BLaER1 treated with 17β-estradiol and CSF1 and Interleukin-3, amounts not matched to agents 10 nM and 100 nM (cell line): ENCODE results near the gene TRIM37.

Experiments used
- H3K27ac ChIP-seq, 11 experiments: shearing (Covaris generic); formaldehyde crosslinking; 2 replicates each; pipeline ENCODE4 v1.8.1; 2022
- H3K27me3 ChIP-seq, 11 experiments: shearing (Covaris generic); formaldehyde crosslinking; 2 replicates each; pipeline ENCODE4 v1.8.1; 2022
- H3K36me3 ChIP-seq, 11 experiments: shearing (Covaris generic); formaldehyde crosslinking; 2 replicates each; pipeline ENCODE4 v1.8.1; 2022
- H3K4me1 ChIP-seq, 10 experiments: shearing (Covaris generic); formaldehyde crosslinking; 2 replicates each; pipeline ENCODE4 v1.8.1; 2022
- H3K4me2 ChIP-seq, 11 experiments: shearing (Covaris generic); formaldehyde crosslinking; 2 replicates each; pipeline ENCODE4 v1.8.1; 2022
- H3K4me3 ChIP-seq, 10 experiments: shearing (Covaris generic); formaldehyde crosslinking; 2 replicates each; pipeline ENCODE4 v1.8.1; 2022
- H3K9ac ChIP-seq, 11 experiments: shearing (Covaris generic); formaldehyde crosslinking; 2 replicates each; pipeline ENCODE4 v1.8.1; 2022
- H3K9me3 ChIP-seq, 11 experiments: shearing (Covaris generic); formaldehyde crosslinking; replicated peaks in 1 of 11; 2 replicates each; pipeline ENCODE4 v1.8.1; 2022
- H4K20me1 ChIP-seq, 11 experiments: shearing (Covaris generic); formaldehyde crosslinking; 2 replicates each; pipeline ENCODE4 v1.8.1; 2022
- Cebpa-rat ChIP-seq, 11 experiments: shearing (Covaris generic); IDR thresholded peaks; 2 replicates each; pipeline ENCODE4 v1.8.1; 2022

TRIM37 gene

GRCh38 chr17:59010026-59010425 lies 96.7 kb downstream of the TRIM37 start:
- H3K36me3 ChIP-seq = peaks cover 28 to 91% (median 70%) of the 10 kb centered on the region in 11 experiments
- H3K4me2 ChIP-seq = no peak overlapping the region

GRCh38 chr17:59008737-59009136 lies 97.9 kb downstream of the TRIM37 start:
- no peaks in the 10 kb centered on the region for H4K20me1 ChIP-seq
- H3K4me3 ChIP-seq = no peak overlapping the region
- H3K27me3 ChIP-seq = no peaks in the 10 kb centered on the region
- H3K9ac ChIP-seq = no peak overlapping the region
- peaks cover 2 to 10% (median 5%) of the 10 kb centered on the region in 10 experiments; a peak in 15 of 20 replicates for H3K4me1 ChIP-seq
- no peak overlapping the region for H3K4me2 ChIP-seq
- peaks cover 28 to 79% (median 59%) of the 10 kb centered on the region in 11 experiments for H3K36me3 ChIP-seq
- TF ChIP-seq Cebpa-rat (IDR thresholded peaks at IDR 0.05) = no peak
- H3K27ac ChIP-seq = no peak overlapping the region
- H3K9me3 ChIP-seq = no peaks in the 10 kb centered on the region

More at GRCh38 chr17:59010026-59010425, 96.7 kb downstream of the TRIM37 start:
- Histone ChIP-seq H4K20me1 (no peaks in the 10 kb centered on the region), H3K27ac (no peak overlapping the region), H3K27me3 (no peaks in the 10 kb centered on the region), H3K4me3 (no peak overlapping the region), H3K4me1 (peaks cover 0 to 7% (median 0%) of the 10 kb centered on the region in 10 experiments; a peak in 5 of 20 replicates), H3K9me3 (no peaks in the 10 kb centered on the region), H3K9ac (no peak overlapping the region)
- TF ChIP-seq Cebpa-rat (IDR thresholded peaks at IDR 0.05) = no peak

GRCh38 chr17:59007995-59008394 lies 98.7 kb downstream of the TRIM37 start:
- Histone ChIP-seq H3K27me3 (no peaks in the 10 kb centered on the region), H3K9ac (peak overlapping the region in 1 of 11 experiments; percentile 21; a peak in 1 of 22 replicates), H3K4me2 (no peak overlapping the region), H3K4me3 (no peak overlapping the region), H4K20me1 (no peaks in the 10 kb centered on the region), H3K4me1 (peaks cover 7 to 18% (median 10%) of the 10 kb centered on the region in 10 experiments), H3K9me3 (no peaks in the 10 kb centered on the region), H3K27ac (no peak overlapping the region), H3K36me3 (peaks cover 28 to 71% (median 52%) of the 10 kb centered on the region in 11 experiments)
- TF ChIP-seq Cebpa-rat (IDR thresholded peaks at IDR 0.05) = no peak

- no peak overlapping the region for H3K4me3 ChIP-seq
- no peak for TF ChIP-seq Cebpa-rat (IDR thresholded peaks at IDR 0.05)
- H3K4me2 ChIP-seq = peak overlapping the region in 8 of 11 experiments; percentile 0 to 33 (median 18); a peak in 7 of 22 replicates
- H3K9me3 ChIP-seq = no peaks in the 10 kb centered on the region
- H4K20me1 ChIP-seq = no peaks in the 10 kb centered on the region
- H3K4me1 ChIP-seq = peaks cover 36 to 50% (median 44%) of the 10 kb centered on the region in 10 experiments
- peak overlapping the region in 8 of 11 experiments; percentile 5 to 61 (median 42); a peak in 9 of 22 replicates for H3K9ac ChIP-seq
- peaks cover 2 to 38% (median 22%) of the 10 kb centered on the region in 11 experiments; a peak in 16 of 22 replicates for H3K36me3 ChIP-seq
- no peaks in the 10 kb centered on the region for H3K27me3 ChIP-seq
- H3K27ac ChIP-seq = peak overlapping the region in 8 of 11 experiments; percentile 26 to 58 (median 46); a peak in 14 of 22 replicates
Measured at GRCh38 chr17:59004338-59005111, 102.2 kb downstream of the TRIM37 start.

- no peaks in the 10 kb centered on the region for H3K27me3 ChIP-seq
- H3K27ac ChIP-seq = peak overlapping the region in 3 of 11 experiments; percentile 2 to 69 (median 6); a peak in 2 of 22 replicates
- no peaks in the 10 kb centered on the region for H3K9me3 ChIP-seq
- no peaks in the 10 kb centered on the region for H4K20me1 ChIP-seq
- peaks cover 43 to 57% (median 50%) of the 10 kb centered on the region in 10 experiments for H3K4me1 ChIP-seq
- 0 out of 22 replicates have a peak overlapping the region, but pooled peaks of 1 of the 11 experiments have one; percentile 61 for H3K9ac ChIP-seq
- H3K4me3 ChIP-seq = no peak overlapping the region
- H3K4me2 ChIP-seq = no peak overlapping the region
- peaks cover 8 to 32% (median 19%) of the 10 kb centered on the region in 11 experiments; a peak in 15 of 22 replicates for H3K36me3 ChIP-seq
- no peak for TF ChIP-seq Cebpa-rat (IDR thresholded peaks at IDR 0.05)
Measured at GRCh38 chr17:59003860-59004259, 102.8 kb downstream of the TRIM37 start.

GRCh38 chr17:59002848-59003247 lies 103.8 kb downstream of the TRIM37 start:
- no peaks in the 10 kb centered on the region for H4K20me1 ChIP-seq
- no peaks in the 10 kb centered on the region for H3K9me3 ChIP-seq
- H3K27ac ChIP-seq = peak overlapping the region; percentile 59 to 76 (median 69); a peak in 19 of 22 replicates
- H3K36me3 ChIP-seq = peaks cover 7 to 22% (median 19%) of the 10 kb centered on the region in 11 experiments; a peak in 14 of 22 replicates
- no peaks in the 10 kb centered on the region for H3K27me3 ChIP-seq
- peaks cover 53 to 67% (median 61%) of the 10 kb centered on the region in 10 experiments for H3K4me1 ChIP-seq
- H3K4me2 ChIP-seq = peak overlapping the region; percentile 63 to 89 (median 75)
- TF ChIP-seq Cebpa-rat (IDR thresholded peaks at IDR 0.05) = 0 out of 22 replicates have a peak, but pooled peaks of 1 of the 11 experiments have one; percentile 15
- H3K9ac ChIP-seq = peak overlapping the region in 8 of 11 experiments; percentile 29 to 66 (median 58); a peak in 12 of 22 replicates
- H3K4me3 ChIP-seq = no peak overlapping the region

GRCh38 chr17:59002126-59002525 lies 104.6 kb downstream of the TRIM37 start:
- H3K4me2 ChIP-seq = peak overlapping the region; percentile 63 to 89 (median 75)
- H3K27ac ChIP-seq = peak overlapping the region; percentile 59 to 76 (median 69); a peak in 21 of 22 replicates
- 0 out of 20 replicates have a peak overlapping the region, but pooled peaks of 2 of the 10 experiments have one; percentile 25 to 35 for H3K4me3 ChIP-seq

GRCh38 chr17:59001158-59001814 lies 105.4 kb downstream of the TRIM37 start:
- H3K4me3 ChIP-seq = peak overlapping the region in 8 of 10 experiments; percentile 25 to 47 (median 34); a peak in 9 of 20 replicates
- peak overlapping the region; percentile 65 to 89 (median 76) for H3K4me2 ChIP-seq
- no peaks in the 10 kb centered on the region for H4K20me1 ChIP-seq
- peaks cover 64 to 83% (median 75%) of the 10 kb centered on the region in 10 experiments for H3K4me1 ChIP-seq
- no peaks in the 10 kb centered on the region for H3K27me3 ChIP-seq
- H3K27ac ChIP-seq = peak overlapping the region; percentile 60 to 76 (median 69)
- peak overlapping the region; percentile 33 to 67 (median 57); a peak in 21 of 22 replicates for H3K9ac ChIP-seq
- peaks cover 7 to 25% (median 13%) of the 10 kb centered on the region in 11 experiments; a peak in 17 of 22 replicates for H3K36me3 ChIP-seq
- TF ChIP-seq Cebpa-rat (IDR thresholded peaks at IDR 0.05) = no peak
- no peaks in the 10 kb centered on the region for H3K9me3 ChIP-seq

More at GRCh38 chr17:59002126-59002525, 104.6 kb downstream of the TRIM37 start:
- H3K36me3 ChIP-seq = peaks cover 5 to 21% (median 13%) of the 10 kb centered on the region in 11 experiments; a peak in 13 of 22 replicates
- H4K20me1 ChIP-seq = no peaks in the 10 kb centered on the region
- peak overlapping the region; percentile 29 to 66 (median 52); a peak in 16 of 22 replicates for H3K9ac ChIP-seq
- H3K27me3 ChIP-seq = no peaks in the 10 kb centered on the region
- no peaks in the 10 kb centered on the region for H3K9me3 ChIP-seq
- peaks cover 60 to 74% (median 68%) of the 10 kb centered on the region in 10 experiments for H3K4me1 ChIP-seq
- no peak for TF ChIP-seq Cebpa-rat (IDR thresholded peaks at IDR 0.05)
